PFSK-1 (cell line): ENCODE results near the gene TMEM184A.

Experiments used
- FOXP2 ChIP-seq: optimal IDR thresholded peaks from 2 replicates; pipeline ENCODE3; 2011; ENCODE audit warnings: borderline replicate concordance, control low read depth, inconsistent platforms; ENCODE audit not compliant: insufficient read depth; ENCODE audit errors: extremely low read length, extremely low read depth
- POLR2AphosphoS5 ChIP-seq: IDR thresholded peaks from 2 replicates; pipeline ENCODE4 v1.6.1; 2012; ENCODE audit warnings: low read depth, mild to moderate bottlenecking, control low read depth, low read length, moderate library complexity
- REST ChIP-seq, 2 experiments: IDR thresholded peaks; 2 replicates each; pipeline versions ENCODE4 v1.6.1 to v1.8.0; 2011 to 2012; ENCODE audit warnings: low read depth in 2 of 2, low read length in 2 of 2, control low read depth in 1 of 2, inconsistent platforms in 1 of 2, mild to moderate bottlenecking in 1 of 2, moderate library complexity in 1 of 2; ENCODE audit not compliant: insufficient read depth in 1 of 2
- SIN3A ChIP-seq: IDR thresholded peaks from 2 replicates; pipeline ENCODE4 v1.6.1; 2012; ENCODE audit warnings: mild to moderate bottlenecking, low read length, moderate library complexity, borderline replicate concordance; ENCODE audit not compliant: insufficient read depth
- TAF1 ChIP-seq: IDR thresholded peaks from 2 replicates; pipeline ENCODE4 v1.6.1; 2012; ENCODE audit warnings: low read length, control low read depth, borderline replicate concordance; ENCODE audit not compliant: insufficient read depth

TMEM184A gene

GRCh38 chr7:1597066-1597760, 41.2 kb upstream of the TMEM184A start:
- TF ChIP-seq POLR2AphosphoS5 = no peak

- TF ChIP-seq POLR2AphosphoS5 = no peak
- TF ChIP-seq FOXP2 = no peak
- no peak for TF ChIP-seq SIN3A
- TF ChIP-seq REST (IDR thresholded peaks at IDR 0.05; ENCODE audit: insufficient read depth in 1 of 2, low read depth in 2 of 2, low read length in 2 of 2) = no peak
- TF ChIP-seq TAF1 = no peak
These were observed 40.4 kb upstream of the TMEM184A start for GRCh38 chr7:1596181-1597043.

GRCh38 chr7:1595636-1596035, 39.6 kb upstream of the TMEM184A start:
- TF ChIP-seq REST (IDR thresholded peaks at IDR 0.05; ENCODE audit: insufficient read depth in 1 of 2, low read depth in 2 of 2, low read length in 2 of 2) (no peak), FOXP2 (no peak), POLR2AphosphoS5 (no peak), SIN3A (no peak), TAF1 (no peak)

- TF ChIP-seq POLR2AphosphoS5 (no peak), SIN3A (no peak), FOXP2 (no peak), REST (IDR thresholded peaks at IDR 0.05; ENCODE audit: insufficient read depth in 1 of 2, low read depth in 2 of 2, low read length in 2 of 2) (no peak), TAF1 (no peak)
These were observed 39.0 kb upstream of the TMEM184A start for GRCh38 chr7:1595027-1595426.

GRCh38 chr7:1593904-1594421, 38.0 kb upstream of the TMEM184A start:
- no peak for TF ChIP-seq FOXP2
- no peak for TF ChIP-seq REST (IDR thresholded peaks at IDR 0.05; ENCODE audit: insufficient read depth in 1 of 2, low read depth in 2 of 2, low read length in 2 of 2)
- TF ChIP-seq POLR2AphosphoS5 = no peak
- no peak for TF ChIP-seq SIN3A
- TF ChIP-seq TAF1 = no peak
